ENCODE measurements around the gene CACNA1D.

Gene CACNA1D

DNA sequence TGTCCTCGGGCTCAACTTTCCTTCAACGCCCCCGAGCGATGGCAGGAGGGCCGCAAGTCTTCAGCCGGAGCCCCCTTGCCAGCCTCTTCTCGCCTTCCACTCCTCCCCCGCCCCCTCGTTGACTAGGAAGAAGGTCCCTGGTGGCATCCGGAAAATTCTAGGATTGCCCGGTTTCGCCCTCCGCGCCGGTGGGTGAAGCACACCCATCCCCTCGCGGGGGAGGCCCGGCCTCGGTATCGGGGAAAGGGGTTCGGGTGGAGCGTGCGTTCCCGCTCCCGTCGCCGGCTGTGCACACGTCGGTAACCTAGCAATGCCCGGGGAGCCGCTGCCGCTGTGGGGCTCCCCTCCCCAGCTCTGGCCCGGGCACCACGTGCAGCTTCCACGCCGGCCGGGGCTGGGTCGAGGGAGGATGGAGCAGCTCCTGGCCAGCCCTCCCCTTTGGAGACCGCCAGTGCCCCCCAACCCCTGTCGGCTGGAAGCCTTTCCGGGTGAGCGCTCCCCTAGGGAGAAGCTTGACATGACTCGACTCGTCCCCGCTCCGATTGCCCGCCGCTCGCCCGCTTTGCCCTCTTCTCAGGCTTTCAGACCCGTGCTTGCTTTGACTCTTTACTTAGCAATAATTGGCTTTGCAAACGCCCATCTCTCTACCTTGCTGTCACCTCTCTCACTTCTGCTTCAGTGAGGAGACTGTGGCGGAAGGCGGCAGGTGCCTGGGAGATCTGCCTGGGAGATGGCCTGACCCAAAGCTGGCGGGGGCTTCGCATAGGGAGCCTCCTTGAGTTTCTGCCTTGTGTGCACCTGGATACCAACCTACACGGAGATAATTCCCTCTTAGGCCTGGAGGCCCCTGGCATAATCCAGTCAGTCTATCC is 1.3 kb downstream of the CACNA1D start:
- DNase-seq: no peak

DNA sequence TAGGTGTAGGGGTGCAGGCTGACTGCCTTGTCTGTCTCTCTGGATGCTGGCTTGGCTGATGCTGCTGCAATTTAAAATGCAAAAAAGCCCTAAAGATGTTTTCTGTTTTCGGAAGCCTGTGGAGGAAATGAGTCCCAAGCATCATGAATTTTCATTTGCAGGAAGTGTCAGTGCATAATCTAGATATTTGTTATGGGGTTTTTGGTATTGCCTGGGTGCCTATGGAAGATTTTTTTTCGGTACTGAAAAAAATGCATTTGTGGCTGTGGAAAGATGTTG is 1.9 kb downstream of the CACNA1D start:
- DNase-seq: no peak

DNA sequence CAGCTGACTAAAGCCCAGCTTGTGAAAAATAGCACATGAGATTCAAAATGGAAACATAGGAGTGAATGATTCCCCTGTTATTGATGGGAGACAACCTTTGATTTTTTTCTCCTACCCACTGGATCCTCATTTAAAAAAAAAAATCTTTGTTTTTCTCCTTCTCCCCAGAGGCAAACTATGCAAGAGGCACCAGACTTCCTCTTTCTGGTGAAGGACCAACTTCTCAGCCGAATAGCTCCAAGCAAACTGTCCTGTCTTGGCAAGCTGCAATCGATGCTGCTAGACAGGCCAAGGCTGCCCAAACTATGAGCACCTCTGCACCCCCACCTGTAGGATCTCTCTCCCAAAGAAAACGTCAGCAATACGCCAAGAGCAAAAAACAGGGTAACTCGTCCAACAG is 2.6 kb downstream of the CACNA1D start:
- peak; percentile 8 for DNase-seq

DNA sequence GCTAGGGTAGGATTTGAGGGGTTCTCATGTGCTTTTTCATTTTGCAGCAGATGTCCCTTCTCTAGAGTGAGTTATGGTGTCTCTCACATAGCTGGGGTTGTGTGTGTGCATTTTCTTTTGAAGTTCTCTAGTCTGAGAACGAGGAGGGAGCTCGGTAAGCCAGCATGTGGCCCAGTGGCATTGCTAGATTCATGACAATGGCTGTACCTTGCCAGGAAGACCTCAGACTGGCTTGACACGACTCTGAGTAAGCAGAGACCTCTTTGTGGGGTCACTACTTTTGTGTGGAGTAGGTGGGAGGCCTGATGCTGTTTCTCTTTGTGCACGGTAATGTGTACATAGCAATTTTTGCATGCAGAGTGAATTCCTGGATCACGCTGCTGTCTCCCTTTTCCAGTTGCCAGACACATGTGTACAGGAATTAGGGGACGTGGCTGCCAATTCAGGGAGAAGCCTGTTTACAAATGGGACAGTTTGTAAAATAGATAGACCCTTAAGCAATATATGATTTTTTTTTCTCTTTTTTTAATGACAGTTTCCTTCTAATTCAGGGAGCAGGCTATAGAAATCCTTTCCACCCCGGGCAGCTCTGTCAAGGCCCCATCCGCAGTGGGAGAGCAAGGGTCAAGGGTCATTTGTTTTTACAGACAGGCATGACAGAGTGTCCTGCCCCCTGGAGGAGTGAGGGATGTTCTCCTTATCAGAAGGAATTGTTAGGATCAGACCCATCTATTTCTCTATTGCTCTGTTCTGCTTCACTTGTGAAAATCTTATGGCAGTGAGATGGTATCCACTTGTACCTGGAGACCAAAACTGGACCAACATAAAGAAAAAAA is 4.6 kb downstream of the CACNA1D start:
- no peak for DNase-seq

DNA sequence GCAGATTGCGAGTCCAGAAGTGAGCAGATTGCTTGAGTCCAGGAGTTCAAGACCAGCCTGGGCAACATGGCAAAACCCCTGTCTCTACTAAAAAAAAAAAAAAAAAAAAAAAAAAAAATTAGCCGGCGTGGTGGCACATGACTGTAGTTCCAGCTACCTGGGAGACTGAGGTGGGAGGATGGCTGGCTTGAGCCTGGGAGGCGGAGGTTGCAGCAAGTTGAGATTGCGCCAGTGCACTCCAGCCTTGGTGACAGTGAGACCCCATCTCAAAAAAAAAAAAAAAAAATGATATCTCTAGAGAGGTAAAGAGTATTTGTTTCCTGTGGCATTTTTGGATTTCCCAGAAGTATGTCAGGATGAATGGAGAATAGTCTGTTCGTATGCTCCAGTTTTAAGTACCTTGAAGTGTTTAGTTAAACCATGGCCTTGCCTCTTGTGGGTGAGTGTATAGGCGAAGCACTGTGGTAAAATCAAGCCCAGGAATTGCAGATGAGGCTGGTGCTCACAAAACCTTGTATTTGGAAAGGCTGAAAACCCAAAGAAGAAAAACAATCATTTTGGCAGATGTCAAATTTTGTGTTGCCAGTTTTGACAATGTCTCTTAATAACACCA is 5.9 kb downstream of the CACNA1D start:
- no peak for DNase-seq

DNA sequence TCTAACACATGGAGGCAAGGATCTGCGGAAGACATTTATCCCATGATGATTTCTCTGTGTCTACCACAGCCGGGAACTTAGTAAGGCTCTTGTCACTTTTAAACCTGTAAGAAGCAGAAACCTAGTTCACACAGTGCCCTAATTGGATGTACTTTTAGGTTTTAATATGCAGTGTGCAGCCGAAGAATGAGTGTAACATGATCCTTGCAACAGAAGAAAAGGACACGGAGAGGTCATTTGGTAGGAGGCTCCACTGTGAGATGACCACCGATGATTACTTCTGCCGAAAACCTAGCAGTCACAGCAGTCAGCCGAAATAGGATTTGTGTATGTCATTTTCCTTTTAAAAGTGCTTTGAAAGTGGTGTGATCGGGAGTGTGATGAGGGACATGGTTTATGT is 6.8 kb downstream of the CACNA1D start:
- no peak for DNase-seq

DNA sequence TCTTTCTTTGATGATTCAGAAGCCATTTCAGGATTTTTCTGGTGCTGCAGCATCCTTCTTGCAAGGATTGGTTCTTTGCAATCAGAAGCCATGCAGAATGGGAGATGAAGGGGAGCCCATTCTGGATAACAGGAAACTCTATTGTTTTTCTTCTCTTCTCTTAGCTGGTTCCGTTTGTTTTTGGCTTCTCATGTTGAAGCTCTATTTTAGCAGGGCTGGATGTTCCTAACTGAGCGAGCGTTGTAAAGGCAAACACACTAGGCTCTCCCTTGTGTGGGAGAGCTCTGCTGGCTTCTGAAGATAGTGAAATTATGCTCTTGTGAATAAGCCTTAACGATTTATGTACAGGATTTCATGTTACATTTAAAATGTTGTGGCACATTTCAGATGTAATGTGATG is 8.3 kb downstream of the CACNA1D start:
- no peak for DNase-seq

DNA sequence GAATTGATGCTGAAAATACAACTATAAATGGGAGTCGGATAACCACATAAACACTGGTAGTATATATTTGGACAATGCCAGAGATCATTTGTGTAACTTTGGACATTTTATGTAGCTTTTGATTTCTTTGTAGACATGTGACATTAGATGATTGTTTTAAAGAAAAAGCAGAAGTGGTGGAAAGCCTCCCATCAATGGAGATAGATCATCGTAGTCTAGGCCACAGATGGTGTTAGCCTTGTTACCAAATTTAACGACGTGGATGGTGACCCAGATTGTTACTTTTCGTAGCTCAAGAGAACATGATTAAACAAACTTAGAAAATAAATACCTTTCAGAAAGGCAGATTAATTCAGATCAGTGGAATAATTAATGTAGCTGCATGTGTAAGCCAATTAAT is 8.8 kb downstream of the CACNA1D start:
- DNase-seq: peak; percentile 46

DNA sequence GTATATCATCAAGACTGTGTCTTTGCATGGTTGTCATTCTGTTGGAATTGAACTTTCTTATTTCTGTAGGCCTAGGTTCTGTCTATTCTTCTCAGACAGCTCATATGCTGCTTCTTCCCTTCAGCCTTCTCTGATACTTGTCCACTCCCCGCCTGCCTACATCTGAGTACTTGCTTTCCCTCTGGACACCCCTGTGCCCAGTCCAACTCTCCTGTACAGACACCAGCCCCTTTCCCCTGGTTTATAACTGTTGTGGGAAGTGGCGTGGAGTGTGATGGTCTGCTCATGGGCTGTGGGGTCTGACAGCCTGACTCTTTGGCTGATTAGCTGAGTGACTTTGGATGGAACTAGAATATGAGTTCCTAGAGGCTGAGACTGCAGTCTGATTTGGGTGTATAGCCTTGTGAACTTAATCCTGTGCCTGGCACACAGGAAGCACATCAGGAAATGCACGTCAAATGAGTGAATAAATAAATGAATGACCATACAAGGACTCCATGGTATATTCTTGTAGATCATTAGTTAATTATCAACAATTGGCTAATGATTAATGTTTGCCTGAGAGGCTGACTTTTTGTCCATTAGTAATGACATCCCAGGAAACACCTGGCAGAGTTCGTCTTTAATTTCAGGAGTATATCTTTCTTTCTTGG is 11.8 kb downstream of the CACNA1D start:
- DNase-seq: no peak

DNA sequence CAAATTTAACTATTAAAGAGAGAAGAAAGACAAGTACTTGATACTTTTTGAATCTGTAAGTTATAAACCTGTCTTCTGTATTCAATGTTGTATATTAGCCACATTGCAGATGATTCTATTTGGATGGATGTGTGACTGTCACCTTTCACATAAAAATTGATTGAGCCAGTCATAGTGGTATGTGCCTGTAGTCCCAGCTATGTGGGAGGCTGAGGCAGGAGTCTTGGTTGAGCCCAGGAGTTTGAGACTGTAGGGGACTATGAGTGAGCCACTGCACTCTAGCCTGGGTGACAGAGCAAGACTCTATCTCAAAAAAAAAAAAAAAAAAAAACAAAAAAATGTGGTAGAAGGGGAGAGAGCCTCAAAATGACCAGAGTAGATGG is 12.3 kb downstream of the CACNA1D start:
- no peak for DNase-seq

DNA sequence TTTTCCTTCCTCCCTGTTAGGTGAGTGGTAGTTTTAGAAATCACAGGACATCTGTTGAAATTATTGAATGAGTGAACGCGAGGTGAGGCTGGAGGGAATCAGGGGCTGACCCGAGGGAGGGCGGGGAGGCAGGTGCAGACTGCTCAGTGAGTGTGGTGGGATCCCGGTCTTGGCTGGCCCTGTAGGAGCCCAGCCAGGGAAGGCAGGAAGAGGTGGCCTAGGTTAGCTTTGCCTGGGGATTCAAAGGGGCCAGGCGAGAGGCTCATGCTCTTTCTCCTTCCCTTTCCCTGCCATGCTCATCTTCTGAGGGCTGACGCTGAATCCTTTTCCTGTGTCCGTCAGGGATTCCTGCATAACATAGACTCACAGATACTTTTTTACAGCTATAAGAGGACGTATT is 15.1 kb downstream of the CACNA1D start:
- no peak for DNase-seq

DNA sequence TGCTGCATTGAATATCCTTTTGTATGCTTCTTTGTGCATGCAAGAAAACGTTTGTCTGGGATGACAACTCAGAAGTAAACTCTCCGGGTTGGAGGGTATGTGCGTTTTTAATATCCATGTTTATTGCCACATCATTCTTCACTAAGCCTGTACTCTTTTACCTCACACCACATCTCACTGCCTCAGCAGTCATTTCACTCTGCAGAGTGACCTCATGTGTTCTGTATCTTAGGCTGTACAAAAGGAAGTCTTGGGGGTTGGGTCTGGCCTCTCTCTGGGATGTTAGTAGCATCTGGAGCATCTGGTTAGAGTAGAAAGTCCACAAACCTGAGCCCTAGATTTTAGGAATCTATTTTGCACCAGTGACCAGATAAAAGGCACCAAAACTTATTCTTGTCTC is 16.1 kb downstream of the CACNA1D start:
- no peak for DNase-seq

DNA sequence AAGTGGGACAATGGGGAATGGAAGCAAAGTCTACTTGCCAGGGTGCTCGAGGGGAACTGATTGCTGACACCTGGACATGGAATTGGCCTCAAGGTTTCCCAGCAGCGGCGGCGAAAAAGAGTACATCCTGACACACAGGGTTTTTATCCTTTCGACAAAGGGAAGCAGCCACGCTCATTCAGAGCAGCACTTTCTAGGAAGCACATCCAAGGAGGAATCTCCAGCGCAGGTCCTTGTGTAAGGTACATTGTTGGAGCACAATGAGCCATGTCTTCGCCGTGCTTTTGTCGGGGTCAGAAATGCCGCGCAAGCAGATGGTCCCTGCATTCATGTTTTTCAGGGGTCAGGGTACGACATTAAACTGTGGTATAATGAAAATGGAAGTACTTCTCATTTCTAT is 16.8 kb downstream of the CACNA1D start:
- DNase-seq: no peak

DNA sequence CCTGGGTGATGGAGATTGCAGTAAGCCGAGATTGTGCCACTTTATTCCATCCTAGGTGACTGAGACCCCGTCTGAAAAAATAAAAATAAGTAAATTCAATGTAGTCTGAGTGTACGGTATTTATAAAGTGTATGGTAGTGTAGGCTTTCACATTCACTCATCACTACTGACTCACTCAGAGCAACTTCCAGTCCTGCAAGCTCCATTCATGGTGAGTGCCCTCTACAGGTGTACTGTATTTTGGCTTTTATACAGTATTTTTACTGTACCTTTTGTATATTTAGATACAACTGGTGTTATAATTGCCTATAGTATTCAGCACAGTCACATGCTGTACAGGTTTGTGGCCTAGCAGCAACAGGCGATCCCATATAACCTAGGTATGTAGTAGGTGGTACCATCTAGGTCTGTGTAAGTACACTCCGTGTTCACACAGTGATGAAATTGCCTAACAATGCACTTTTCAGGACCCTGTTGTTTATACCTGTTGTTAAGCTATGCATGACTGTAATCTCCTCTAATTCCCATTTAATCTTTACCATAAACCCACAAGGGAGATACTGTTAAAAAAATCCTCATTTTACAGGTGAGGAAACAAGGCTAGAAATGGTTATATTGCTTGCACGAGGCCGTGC is 19.3 kb downstream of the CACNA1D start:
- DNase-seq: peak; percentile 28

DNA sequence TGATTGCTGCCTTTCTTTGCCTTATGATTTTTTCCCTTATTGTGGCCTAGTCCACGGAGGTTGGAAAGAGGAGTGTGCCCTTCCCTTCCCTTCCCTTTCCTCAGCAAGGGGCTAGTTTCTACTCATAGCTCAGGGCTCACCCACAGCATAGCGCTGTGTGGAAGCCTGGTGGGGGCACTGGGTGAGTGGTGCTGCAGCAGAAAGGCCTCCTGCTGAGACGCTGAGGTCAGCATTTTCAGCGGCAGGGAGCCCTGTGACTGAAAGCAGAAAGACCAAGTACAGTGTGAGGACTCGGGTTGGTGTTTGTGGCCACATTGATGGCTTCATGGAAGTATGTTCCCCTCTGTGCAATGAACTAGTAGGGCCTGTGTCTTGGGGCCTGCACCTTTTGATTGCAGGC is 21.9 kb downstream of the CACNA1D start:
- DNase-seq: no peak

DNA sequence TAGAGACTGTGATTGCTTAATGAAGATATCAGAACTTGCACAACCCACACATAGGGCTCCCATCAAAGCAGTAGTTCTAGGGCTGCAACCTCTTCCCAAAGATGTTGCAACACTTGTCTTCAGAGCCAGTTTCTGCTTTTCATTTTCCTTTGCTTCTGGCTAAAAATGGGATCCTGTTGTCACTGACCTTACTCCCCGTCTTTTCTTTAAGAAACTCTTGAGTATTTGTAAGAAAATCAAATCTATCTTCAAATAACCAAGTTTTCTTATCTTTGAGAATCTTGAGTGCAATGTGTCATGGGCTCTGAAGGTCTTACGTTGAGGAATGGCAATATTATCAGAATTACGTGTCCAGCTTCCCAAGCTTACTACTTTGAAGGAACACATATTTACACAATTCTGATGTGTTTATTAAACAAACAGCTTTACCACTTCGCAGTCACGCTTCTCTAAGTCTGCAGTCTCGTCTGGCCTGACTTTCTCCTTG is 24.1 kb downstream of the CACNA1D start:
- DNase-seq: peak; percentile 24

DNA sequence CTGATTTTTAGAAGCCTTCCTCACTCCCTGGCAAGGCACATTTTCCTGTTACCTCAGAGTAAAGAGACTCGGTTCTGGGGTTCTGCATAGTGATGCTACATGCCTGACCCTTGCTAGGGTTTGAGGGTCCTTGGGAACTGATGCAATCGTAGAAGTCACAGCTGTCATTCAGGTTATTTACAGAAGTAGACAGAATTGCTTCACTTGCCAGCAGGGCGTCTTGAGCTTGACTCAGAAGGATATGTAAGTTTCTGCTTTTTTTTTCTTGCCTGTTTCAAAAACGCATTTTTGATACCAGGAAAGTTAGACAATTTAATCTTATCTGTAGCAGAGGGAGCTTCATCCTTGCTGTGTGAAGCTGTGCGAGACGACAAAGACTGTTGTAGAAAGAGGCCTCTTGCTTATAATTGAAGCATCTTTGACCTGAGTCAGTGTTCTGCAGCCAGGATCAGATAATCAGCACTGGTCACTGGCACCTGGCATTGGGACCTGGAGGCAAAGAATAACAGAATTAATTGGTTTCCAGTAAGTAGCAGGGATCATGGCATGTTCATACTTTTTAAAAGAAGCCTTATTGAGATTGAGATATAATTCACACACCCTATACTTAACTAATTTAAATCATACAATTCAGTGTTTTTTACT is 24.8 kb downstream of the CACNA1D start:
- no peak for DNase-seq

DNA sequence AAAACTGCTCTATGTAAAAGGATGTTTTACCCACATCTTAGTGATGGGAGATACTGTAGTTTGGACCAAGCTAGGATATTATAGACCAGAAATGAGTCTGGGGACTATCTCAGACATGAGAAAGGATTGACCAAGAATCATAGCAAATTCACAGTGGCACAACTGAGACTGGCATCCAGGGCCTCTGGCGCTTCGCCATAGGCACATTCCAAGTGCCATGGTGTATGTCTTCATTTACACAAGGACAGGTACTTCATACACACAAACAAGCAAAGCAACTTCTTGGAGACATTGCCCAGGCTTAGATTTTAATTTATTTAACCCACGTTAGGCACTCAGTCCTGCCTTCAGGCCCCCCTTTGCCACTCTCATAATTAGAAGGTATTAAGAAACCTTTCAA is 28.9 kb downstream of the CACNA1D start:
- no peak for DNase-seq

DNA sequence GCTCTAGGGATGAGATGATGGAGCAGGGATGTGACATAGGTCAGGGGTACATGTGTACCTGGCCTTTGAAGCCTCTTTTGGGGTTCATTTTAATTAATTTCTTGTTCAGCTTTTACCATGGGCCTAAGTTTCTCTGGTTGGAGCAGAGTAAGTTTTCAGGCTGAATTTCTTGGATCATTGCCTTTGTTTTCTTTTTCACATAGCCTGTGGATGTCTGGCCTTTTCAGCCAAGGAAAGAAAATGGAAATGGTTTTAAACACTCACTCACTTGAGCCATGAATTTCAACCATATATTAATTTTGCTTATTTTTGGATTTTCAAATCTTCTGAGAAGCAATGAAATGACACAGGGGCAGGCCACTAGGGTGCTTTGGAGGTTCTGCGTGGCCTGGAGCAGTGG is 30.2 kb downstream of the CACNA1D start:
- DNase-seq: no peak

DNA sequence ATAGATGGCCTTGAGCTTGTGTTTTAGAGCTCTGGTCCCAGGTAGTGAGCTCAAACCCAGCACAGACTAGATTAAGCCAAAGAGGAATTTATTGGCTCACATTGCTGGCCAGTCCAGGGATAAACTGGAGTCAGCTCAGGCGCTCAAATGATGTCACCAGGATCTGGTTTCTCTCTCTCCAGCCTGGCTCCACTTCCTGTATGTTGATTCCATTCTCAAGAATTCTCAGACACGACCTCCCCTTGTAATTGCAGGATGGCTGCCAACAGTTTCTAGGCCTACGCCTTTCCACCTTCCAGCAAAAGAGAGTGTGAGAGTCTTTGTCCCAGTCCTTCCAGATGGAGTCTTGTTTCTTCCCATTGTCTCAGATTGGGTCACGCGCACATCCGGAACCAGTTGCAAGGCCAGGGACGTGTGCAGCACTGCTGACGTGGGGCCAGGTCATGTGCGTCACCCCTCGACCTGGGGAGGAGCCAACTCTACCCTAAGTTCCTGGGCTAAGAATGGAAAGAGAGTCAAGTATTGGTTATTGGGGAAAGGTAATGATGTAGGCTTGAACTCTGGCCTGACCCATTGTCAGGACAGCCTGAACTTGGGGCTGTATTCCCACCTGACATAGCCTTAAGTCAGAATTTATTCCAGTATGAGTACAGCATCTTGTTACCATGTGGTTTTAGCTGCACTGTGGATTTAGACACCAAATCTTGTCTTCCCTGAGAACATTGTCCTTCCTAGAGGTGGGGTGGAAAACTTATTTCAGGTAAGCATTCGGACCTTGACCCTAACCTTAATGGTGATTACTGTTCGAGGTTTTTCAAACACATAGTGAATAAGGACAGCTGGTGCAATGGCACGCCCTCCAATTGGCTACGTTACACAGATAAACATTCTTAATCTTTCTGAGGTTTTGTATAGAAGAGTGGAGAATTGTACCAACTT is 31.6 kb downstream of the CACNA1D start:
- no peak for DNase-seq

DNA sequence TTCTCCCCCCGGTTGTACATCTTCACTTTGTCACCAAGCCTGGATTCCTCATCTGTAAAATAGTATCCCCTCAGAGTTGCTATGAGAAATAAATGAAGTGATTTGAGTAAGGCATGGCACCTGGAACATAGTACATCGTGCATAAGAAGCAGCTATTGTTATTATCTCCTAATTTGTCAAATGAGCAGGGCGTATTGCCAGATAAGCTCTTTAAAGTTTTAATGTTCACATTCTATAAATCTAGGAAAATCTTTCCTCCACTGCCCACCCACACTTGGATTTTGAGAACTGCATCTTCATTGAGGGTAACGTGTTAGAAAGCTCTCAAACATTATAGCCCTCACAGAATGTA is 32.3 kb downstream of the CACNA1D start:
- DNase-seq: no peak

Data from OCI-M1 (cell line).